SK-N-SH (cell line): ENCODE measurements around the gene BABAM1. TPM values are rescaled to one million over a fixed set of nuclear protein-coding genes. Genes with fewer than 3 reads are reported as not detected.
A peak's percentile ranks its signal among the peaks of the same experiment; 100 is the strongest.

Experiments used
- CTCF ChIA-PET: fragments of 300-600, 350-600 bp; formaldehyde crosslinking; extraction: SDS; loops from one replicate; lab custom pipeline; 2021; lab: Yijun Ruan, JAX
- POLR2A ChIA-PET: fragments of 350-600 bp; sonication (Branson Sonifier 250); formaldehyde crosslinking; extraction: SDS; loops from one replicate; lab custom pipeline; 2020; ENCODE audit warnings: antibody characterized with exemption, inconsistent platforms; lab: Yijun Ruan, JAX
- DNase-seq: peaks from one replicate; pipeline ENCODE4 v3.0.0; 2012
- H2AFZ ChIP-seq: fragments of 200-600 bp; sonication (generic); 2 replicates; pipeline ENCODE4 v1.8.1; 2016; ENCODE audit warnings: antibody characterized with exemption, mild to moderate bottlenecking, low read depth
- H3F3A ChIP-seq: fragments of 200-600 bp; sonication (generic); replicated peaks from 2 replicates; pipeline ENCODE3; 2016; ENCODE audit warnings: antibody characterized with exemption, mild to moderate bottlenecking; ENCODE audit not compliant: insufficient read depth
- H3K27ac ChIP-seq, 2 experiments: fragments of 200-500 bp in 1 of 2; fragments of 200-600 bp in 1 of 2; sonication (Bioruptor generic) in 1 of 2; sonication (generic), shearing (Covaris generic) in 1 of 2; 2 replicates each; pipeline versions ENCODE4 v1.5.1 to v1.6.1; 2014 to 2016; ENCODE audit warnings: low read depth in 2 of 2, inconsistent platforms in 1 of 2, low read length in 1 of 2, mild to moderate bottlenecking in 1 of 2, mixed read lengths in 1 of 2
- H3K27me3 ChIP-seq: fragments of 200-600 bp; sonication (generic), shearing (Covaris generic); 2 replicates; pipeline ENCODE4 v1.6.1; 2016; ENCODE audit warnings: mixed run types; ENCODE audit not compliant: insufficient read depth
- H3K36me3 ChIP-seq, 2 experiments: fragments of 200-500 bp in 1 of 2; fragments of 200-600 bp in 1 of 2; sonication (Bioruptor generic) in 1 of 2; sonication (generic) in 1 of 2; replicated peaks in 1 of 2; 2 replicates each; pipeline versions ENCODE3 to v1.5.1; 2014 to 2016; ENCODE audit warnings: low read length in 1 of 2, mild to moderate bottlenecking in 1 of 2; ENCODE audit not compliant: insufficient read depth in 2 of 2, control insufficient read depth in 1 of 2
- H3K4me1 ChIP-seq, 2 experiments: fragments of 200-500 bp in 1 of 2; fragments of 200-600 bp in 1 of 2; sonication (Bioruptor generic) in 1 of 2; sonication (generic), shearing (Covaris generic) in 1 of 2; 2 replicates each; pipeline versions ENCODE4 v1.5.1 to v1.6.1; 2014 to 2016; ENCODE audit warnings: low read depth in 1 of 2, low read length in 1 of 2, mixed run types in 1 of 2; ENCODE audit not compliant: insufficient read depth in 2 of 2, control insufficient read depth in 1 of 2
- H3K4me2 ChIP-seq: fragments of 200-600 bp; sonication (generic), shearing (Covaris generic); 2 replicates; pipeline ENCODE4 v1.6.1; 2017; ENCODE audit warnings: mixed run types
- H3K4me3 ChIP-seq, 2 experiments: fragments of 200-500 bp in 1 of 2; fragments of 200-600 bp in 1 of 2; sonication (Bioruptor generic) in 1 of 2; sonication (generic), shearing (Covaris generic) in 1 of 2; 2 replicates each; pipeline versions ENCODE4 v1.5.1 to v1.8.1; 2014 to 2016; ENCODE audit warnings: low read depth in 2 of 2, inconsistent platforms in 1 of 2, low read length in 1 of 2, mild to moderate bottlenecking in 1 of 2, mixed read lengths in 1 of 2, moderate library complexity in 1 of 2
- H3K79me2 ChIP-seq: fragments of 200-600 bp; sonication (generic); 2 replicates; pipeline ENCODE4 v1.8.1; 2017; ENCODE audit warnings: mild to moderate bottlenecking; ENCODE audit not compliant: insufficient read depth
- H3K9ac ChIP-seq: fragments of 200-600 bp; sonication (generic); 2 replicates; pipeline ENCODE4 v1.6.1; 2017; ENCODE audit warnings: mixed run types
- H3K9me2 ChIP-seq: fragments of 200-600 bp; sonication (generic); 2 replicates; pipeline ENCODE4 v1.6.1; 2017; ENCODE audit warnings: mixed run types
- H3K9me3 ChIP-seq: fragments of 200-600 bp; sonication (generic); 2 replicates; pipeline ENCODE4 v1.6.1; 2017; ENCODE audit warnings: mixed run types, mild to moderate bottlenecking, moderate library complexity
- H4K20me1 ChIP-seq: fragments of 200-600 bp; sonication (generic); 2 replicates; pipeline ENCODE4 v1.6.1; 2017; ENCODE audit warnings: mild to moderate bottlenecking, mixed run types; ENCODE audit not compliant: insufficient read depth
- EP300 ChIP-seq, 2 experiments: IDR thresholded peaks; 2 replicates each; pipeline versions ENCODE4 v1.4.0 to v1.6.1; 2012; ENCODE audit warnings: borderline replicate concordance in 1 of 2, low read depth in 1 of 2, low read length in 1 of 2
- EZH2phosphoT487 ChIP-seq: fragments of 200-600 bp; sonication (generic); IDR thresholded peaks from 2 replicates; pipeline ENCODE4 v1.6.1; 2017; ENCODE audit warnings: low read depth, mixed run types, mild to moderate bottlenecking, antibody characterized with exemption, moderate library complexity, borderline replicate concordance
- FOSL2 ChIP-seq: IDR thresholded peaks from 2 replicates; pipeline ENCODE4 v1.4.0; 2012; ENCODE audit warnings: low read depth, mild to moderate bottlenecking, moderate library complexity, borderline replicate concordance
- JUND ChIP-seq: IDR thresholded peaks from 2 replicates; pipeline ENCODE4 v1.4.0; 2012
- MXI1 ChIP-seq: IDR thresholded peaks from 2 replicates; pipeline ENCODE4 v1.6.1; 2012; ENCODE audit warnings: mild to moderate bottlenecking, low read depth, low read length, improper control_type of control experiment
- NFIC ChIP-seq: IDR thresholded peaks from 2 replicates; pipeline ENCODE4 v1.4.0; 2012; ENCODE audit warnings: borderline replicate concordance
- POLR2AphosphoS5 ChIP-seq: IDR thresholded peaks from 2 replicates; pipeline ENCODE4 v1.6.1; 2012; ENCODE audit warnings: low read depth, low read length
- RAD21 ChIP-seq: IDR thresholded peaks from 2 replicates; pipeline ENCODE4 v1.6.1; 2012; ENCODE audit warnings: mild to moderate bottlenecking, low read length
- RCOR1 ChIP-seq: fragments of 150-350 bp; IDR thresholded peaks from 2 replicates; pipeline ENCODE4 v1.6.1; 2017; ENCODE audit warnings: antibody characterized with exemption, low read length
- SIN3A ChIP-seq: IDR thresholded peaks from 2 replicates; pipeline ENCODE4 v1.6.1; 2012; ENCODE audit warnings: low read depth, mild to moderate bottlenecking, low read length, moderate library complexity, borderline replicate concordance
- SMC3 ChIP-seq: IDR thresholded peaks from 2 replicates; pipeline ENCODE4 v1.6.1; 2012; ENCODE audit warnings: low read depth, low read length, improper control_type of control experiment
- TAF1 ChIP-seq: IDR thresholded peaks from 2 replicates; pipeline ENCODE4 v1.6.1; 2012; ENCODE audit warnings: low read depth, mild to moderate bottlenecking, low read length, moderate library complexity, borderline replicate concordance
- WGBS: methylation state at CpG from one replicate; pipeline ENCODE4 v1.1.6; 2017; ENCODE audit warnings: low lambda C conversion rate; 5-methylcytosine and 5-hydroxymethylcytosine counted together
- polyA plus RNA-seq, 3 experiments: library from polyadenylated mRNA; depleted of rRNA; stranded (reverse); fragments of >200 nt; gene quantifications; 2 replicates each; pipeline ENCODE4 v1.2.3, GENCODE V29; 2012
- TF ChIP-seq, protein P1 (sequence below): IDR thresholded peaks from 2 replicates; pipeline ENCODE4 v1.6.1; 2012; ENCODE audit warnings: mild to moderate bottlenecking, low read depth, low read length, moderate library complexity
- TF ChIP-seq, protein P2 (sequence below): IDR thresholded peaks from 2 replicates; pipeline ENCODE4 v1.4.0; 2012; ENCODE audit warnings: low read depth, borderline replicate concordance
- TF ChIP-seq, protein P3 (sequence below): fragments of 200-600 bp; sonication (generic); IDR thresholded peaks from 2 replicates; pipeline ENCODE4 v1.6.1; 2017; ENCODE audit warnings: antibody characterized with exemption, mild to moderate bottlenecking, moderate library complexity
- TF ChIP-seq, protein P4 (sequence below): IDR thresholded peaks from 2 replicates; pipeline ENCODE4 v1.4.0; 2012; ENCODE audit warnings: low read depth

The BABAM1 gene
- polyA plus RNA-seq, 1 of the 3 experiments (the other 2 are of a cell fraction): 192 TPM

DNA sequence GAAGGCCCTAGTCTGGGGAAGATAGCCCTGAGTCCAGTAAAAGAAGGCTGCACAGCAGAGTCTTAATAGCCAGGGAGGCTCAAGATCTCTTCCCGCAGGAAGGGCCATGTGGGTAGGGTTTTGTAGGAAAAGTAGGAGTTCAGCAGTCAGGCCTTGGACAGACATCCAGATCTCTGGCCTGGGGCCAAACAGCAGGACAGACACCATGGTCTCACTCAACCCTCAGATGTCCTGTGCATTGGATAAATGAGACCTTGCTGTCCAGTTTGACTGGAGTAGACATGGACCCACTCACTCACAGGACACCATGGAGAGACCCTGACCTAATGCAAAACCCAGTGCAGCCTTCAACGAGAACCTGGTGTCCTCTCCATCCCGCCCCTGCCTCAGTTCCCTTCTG is 37.4 kb upstream of the BABAM1 start:
- H3K36me3 ChIP-seq: peaks cover 12 to 23% of the 10 kb centered on the region in 2 experiments
- no peaks in the 10 kb centered on the region for H3K9me3 ChIP-seq
- POLR2A ChIA-PET: no interaction called here
- CTCF ChIA-PET: no interaction called here
- H3K9me2 ChIP-seq: no peaks in the 10 kb centered on the region
- peaks cover 30% of the 10 kb centered on the region for H3K79me2 ChIP-seq
- peaks cover 14% of the 10 kb centered on the region for H4K20me1 ChIP-seq
- no peak overlapping the region for H3K4me3 ChIP-seq
- H3K27ac ChIP-seq: no peak overlapping the region
- no peak for DNase-seq
- 88% methylated on average over 3 of the region's 3 CpGs for WGBS
- peaks cover 13% of the 10 kb centered on the region for H3F3A ChIP-seq
- TF ChIP-seq POLR2AphosphoS5: no peak
- no peak for TF ChIP-seq RAD21
- TF ChIP-seq, protein P1, sequence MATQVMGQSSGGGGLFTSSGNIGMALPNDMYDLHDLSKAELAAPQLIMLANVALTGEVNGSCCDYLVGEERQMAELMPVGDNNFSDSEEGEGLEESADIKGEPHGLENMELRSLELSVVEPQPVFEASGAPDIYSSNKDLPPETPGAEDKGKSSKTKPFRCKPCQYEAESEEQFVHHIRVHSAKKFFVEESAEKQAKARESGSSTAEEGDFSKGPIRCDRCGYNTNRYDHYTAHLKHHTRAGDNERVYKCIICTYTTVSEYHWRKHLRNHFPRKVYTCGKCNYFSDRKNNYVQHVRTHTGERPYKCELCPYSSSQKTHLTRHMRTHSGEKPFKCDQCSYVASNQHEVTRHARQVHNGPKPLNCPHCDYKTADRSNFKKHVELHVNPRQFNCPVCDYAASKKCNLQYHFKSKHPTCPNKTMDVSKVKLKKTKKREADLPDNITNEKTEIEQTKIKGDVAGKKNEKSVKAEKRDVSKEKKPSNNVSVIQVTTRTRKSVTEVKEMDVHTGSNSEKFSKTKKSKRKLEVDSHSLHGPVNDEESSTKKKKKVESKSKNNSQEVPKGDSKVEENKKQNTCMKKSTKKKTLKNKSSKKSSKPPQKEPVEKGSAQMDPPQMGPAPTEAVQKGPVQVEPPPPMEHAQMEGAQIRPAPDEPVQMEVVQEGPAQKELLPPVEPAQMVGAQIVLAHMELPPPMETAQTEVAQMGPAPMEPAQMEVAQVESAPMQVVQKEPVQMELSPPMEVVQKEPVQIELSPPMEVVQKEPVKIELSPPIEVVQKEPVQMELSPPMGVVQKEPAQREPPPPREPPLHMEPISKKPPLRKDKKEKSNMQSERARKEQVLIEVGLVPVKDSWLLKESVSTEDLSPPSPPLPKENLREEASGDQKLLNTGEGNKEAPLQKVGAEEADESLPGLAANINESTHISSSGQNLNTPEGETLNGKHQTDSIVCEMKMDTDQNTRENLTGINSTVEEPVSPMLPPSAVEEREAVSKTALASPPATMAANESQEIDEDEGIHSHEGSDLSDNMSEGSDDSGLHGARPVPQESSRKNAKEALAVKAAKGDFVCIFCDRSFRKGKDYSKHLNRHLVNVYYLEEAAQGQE: no peak
- no peak for TF ChIP-seq SIN3A
- no peak for TF ChIP-seq MXI1
- TF ChIP-seq TAF1: no peak
- TF ChIP-seq EZH2phosphoT487: no peak
- TF ChIP-seq NFIC: 0 out of 2 replicates have a peak, but pooled peaks have one; percentile 28
- TF ChIP-seq, all 33 proteins: peak for 1
- Histone ChIP-seq H3K4me1 (peaks cover 9% of the 10 kb centered on the region in 2 experiments; a peak in 3 of 4 replicates), H3K4me2 (no peak overlapping the region), H3K27me3 (no peaks in the 10 kb centered on the region), H2AFZ (no peak overlapping the region), H3K9ac (no peak overlapping the region)

DNA sequence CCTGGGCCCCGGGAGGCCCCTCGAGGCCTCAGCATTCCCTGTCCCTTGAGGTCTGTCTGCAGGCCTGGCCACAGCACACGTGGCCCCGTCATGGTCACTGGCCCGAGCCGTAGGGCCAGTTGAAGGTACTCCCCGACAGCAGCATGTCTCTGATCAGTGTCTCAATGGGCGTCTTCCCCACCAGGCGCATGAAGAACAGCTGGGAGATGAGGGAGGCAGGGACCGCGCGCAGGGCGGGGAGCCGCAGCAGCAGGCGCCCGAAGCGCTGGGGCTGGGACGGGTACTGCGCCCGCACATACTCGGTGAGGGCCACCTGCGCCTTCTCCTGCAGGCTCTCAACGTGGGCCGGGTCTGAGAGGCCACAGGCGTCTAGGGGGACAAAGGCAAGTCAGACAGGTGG is 35.0 kb upstream of the BABAM1 start:
- 95% methylated on average over 23 of the region's 25 CpGs for WGBS
- H3K36me3 ChIP-seq: peaks cover 12 to 23% of the 10 kb centered on the region in 2 experiments
- no peak overlapping the region for H3K9ac ChIP-seq
- H3K9me3 ChIP-seq: no peaks in the 10 kb centered on the region
- ChIA-PET POLR2A (no interaction called here), CTCF (interaction anchor here (1.4 kb wide), 1 partner anchor 26 kb away, joined by 3 read pairs; no protein-coding TSS in a partner anchor)
- DNase-seq: no peak
- H3K9me2 ChIP-seq: no peaks in the 10 kb centered on the region
- H3K4me2 ChIP-seq: no peak overlapping the region
- H3K27me3 ChIP-seq: no peaks in the 10 kb centered on the region
- no peak overlapping the region for H3K4me3 ChIP-seq
- H2AFZ ChIP-seq: no peak overlapping the region
- peaks cover 17% of the 10 kb centered on the region for H4K20me1 ChIP-seq
- peaks cover 16% of the 10 kb centered on the region for H3F3A ChIP-seq
- H3K79me2 ChIP-seq: peaks cover 38% of the 10 kb centered on the region
- peaks cover 13 to 24% of the 10 kb centered on the region in 2 experiments; a peak in 3 of 4 replicates for H3K4me1 ChIP-seq
- no peak overlapping the region for H3K27ac ChIP-seq
- TF ChIP-seq, protein P2, sequence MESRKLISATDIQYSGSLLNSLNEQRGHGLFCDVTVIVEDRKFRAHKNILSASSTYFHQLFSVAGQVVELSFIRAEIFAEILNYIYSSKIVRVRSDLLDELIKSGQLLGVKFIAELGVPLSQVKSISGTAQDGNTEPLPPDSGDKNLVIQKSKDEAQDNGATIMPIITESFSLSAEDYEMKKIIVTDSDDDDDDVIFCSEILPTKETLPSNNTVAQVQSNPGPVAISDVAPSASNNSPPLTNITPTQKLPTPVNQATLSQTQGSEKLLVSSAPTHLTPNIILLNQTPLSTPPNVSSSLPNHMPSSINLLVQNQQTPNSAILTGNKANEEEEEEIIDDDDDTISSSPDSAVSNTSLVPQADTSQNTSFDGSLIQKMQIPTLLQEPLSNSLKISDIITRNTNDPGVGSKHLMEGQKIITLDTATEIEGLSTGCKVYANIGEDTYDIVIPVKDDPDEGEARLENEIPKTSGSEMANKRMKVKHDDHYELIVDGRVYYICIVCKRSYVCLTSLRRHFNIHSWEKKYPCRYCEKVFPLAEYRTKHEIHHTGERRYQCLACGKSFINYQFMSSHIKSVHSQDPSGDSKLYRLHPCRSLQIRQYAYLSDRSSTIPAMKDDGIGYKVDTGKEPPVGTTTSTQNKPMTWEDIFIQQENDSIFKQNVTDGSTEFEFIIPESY: no peak
- TF ChIP-seq RCOR1: no peak
- TF ChIP-seq SMC3: no peak
- TF ChIP-seq, protein P3, sequence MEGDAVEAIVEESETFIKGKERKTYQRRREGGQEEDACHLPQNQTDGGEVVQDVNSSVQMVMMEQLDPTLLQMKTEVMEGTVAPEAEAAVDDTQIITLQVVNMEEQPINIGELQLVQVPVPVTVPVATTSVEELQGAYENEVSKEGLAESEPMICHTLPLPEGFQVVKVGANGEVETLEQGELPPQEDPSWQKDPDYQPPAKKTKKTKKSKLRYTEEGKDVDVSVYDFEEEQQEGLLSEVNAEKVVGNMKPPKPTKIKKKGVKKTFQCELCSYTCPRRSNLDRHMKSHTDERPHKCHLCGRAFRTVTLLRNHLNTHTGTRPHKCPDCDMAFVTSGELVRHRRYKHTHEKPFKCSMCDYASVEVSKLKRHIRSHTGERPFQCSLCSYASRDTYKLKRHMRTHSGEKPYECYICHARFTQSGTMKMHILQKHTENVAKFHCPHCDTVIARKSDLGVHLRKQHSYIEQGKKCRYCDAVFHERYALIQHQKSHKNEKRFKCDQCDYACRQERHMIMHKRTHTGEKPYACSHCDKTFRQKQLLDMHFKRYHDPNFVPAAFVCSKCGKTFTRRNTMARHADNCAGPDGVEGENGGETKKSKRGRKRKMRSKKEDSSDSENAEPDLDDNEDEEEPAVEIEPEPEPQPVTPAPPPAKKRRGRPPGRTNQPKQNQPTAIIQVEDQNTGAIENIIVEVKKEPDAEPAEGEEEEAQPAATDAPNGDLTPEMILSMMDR: no peak
- TF ChIP-seq, protein P4, sequence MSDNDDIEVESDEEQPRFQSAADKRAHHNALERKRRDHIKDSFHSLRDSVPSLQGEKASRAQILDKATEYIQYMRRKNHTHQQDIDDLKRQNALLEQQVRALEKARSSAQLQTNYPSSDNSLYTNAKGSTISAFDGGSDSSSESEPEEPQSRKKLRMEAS: no peak
- TF ChIP-seq EP300 (IDR thresholded peaks at IDR 0.05; ENCODE audit: borderline replicate concordance in 1 of 2, low read depth in 1 of 2, low read length in 1 of 2): no peak
- TF ChIP-seq JUND: no peak
- TF ChIP-seq, protein P1: no peak
- no peak for TF ChIP-seq FOSL2
